Epithelial cell of proximal tubule (primary cell): Measurements from ENCODE around the gene STOML3. TPM values are rescaled to one million over a fixed set of nuclear protein-coding genes. Genes with fewer than 3 reads are reported as not detected.

Experiments
- DNase-seq: peaks from one replicate; pipeline ENCODE4 v3.0.0-alpha.2; 2011; ENCODE audit warnings: low read depth
- H3K4me3 ChIP-seq: 2 replicates; pipeline ENCODE4 v1.5.1; 2011; ENCODE audit warnings: low read depth, mild to moderate bottlenecking, low read length
- CTCF ChIP-seq: conservative IDR thresholded peaks from 2 replicates; pipeline ENCODE4 v1.5.1; 2012; ENCODE audit warnings: low read depth, mild to moderate bottlenecking, low read length
- total RNA-seq: library from RNA; depleted of rRNA; stranded (reverse); fragments of >200 nt; gene quantifications from 2 replicates; pipeline ENCODE4 v1.2.3, GENCODE V29; 2015

The STOML3 gene
- total RNA-seq, 1 donor from 2014 or later, result not detected

GRCh38 chr13:38952827-38953226, 37.8 kb downstream of the STOML3 start:
- DNase-seq, result no peak
- H3K4me3 ChIP-seq, result no peak overlapping the region
- no peak for TF ChIP-seq CTCF

GRCh38 chr13:38951525-38952313, 38.9 kb downstream of the STOML3 start:
- DNase-seq, result no peak
- no peak overlapping the region for H3K4me3 ChIP-seq
- no peak for TF ChIP-seq CTCF

- no peak overlapping the region for H3K4me3 ChIP-seq
- TF ChIP-seq CTCF, result no peak
- no peak for DNase-seq
Observed at GRCh38 chr13:38950987-38951386, 39.6 kb downstream of the STOML3 start.

- H3K4me3 ChIP-seq, result no peak overlapping the region
- no peak for TF ChIP-seq CTCF
- DNase-seq, result no peak
Observed at GRCh38 chr13:38947054-38947453, 43.6 kb downstream of the STOML3 start.

- no peak for TF ChIP-seq CTCF
- no peak for DNase-seq
- H3K4me3 ChIP-seq, result no peak overlapping the region
Observed at GRCh38 chr13:38944219-38944618, 46.4 kb downstream of the STOML3 start.

- no peak for DNase-seq
- no peak for TF ChIP-seq CTCF
- no peak overlapping the region for H3K4me3 ChIP-seq
Observed at GRCh38 chr13:38943231-38943630, 47.4 kb downstream of the STOML3 start.

GRCh38 chr13:38941353-38941945, 49.2 kb downstream of the STOML3 start:
- H3K4me3 ChIP-seq, result no peak overlapping the region
- DNase-seq, result no peak
- no peak for TF ChIP-seq CTCF
